ENCODE measurements around the gene C17orf50.

Gene C17orf50

DNA sequence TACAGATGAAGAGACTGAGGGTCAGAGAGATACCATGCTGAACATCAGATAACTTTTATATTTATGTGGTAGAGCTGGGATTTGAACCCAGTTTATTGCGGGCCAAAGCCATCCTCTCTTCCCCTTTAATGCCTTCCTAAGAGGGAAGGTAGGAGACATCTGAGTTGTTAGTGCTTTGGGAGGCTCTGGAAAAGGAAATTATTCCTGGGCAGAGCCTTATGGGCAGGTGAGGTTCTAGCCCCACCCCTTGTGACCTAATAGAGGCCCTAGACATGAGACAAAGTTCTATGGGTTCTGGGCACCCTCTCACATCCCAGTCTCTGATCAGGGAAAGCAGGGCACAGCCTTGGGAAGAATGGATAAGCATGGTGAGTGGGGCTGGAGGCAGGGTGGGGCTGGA lies at the start of gene C17orf50:
TSS of gene C17orf50 (plus strand) at position 301 of the 400 bp plus-strand sequence. CDS start at position 356, 55 bp downstream.
- DNase-seq (ENCODE audit: low spot score in 2 of 2) = no peak
- Histone ChIP-seq H3K4me3 (no peak within 1 kb of the TSS), H3K27me3 (ENCODE audit: low read depth) (no peaks in the 10 kb centered on the region), H3K4me1 (no peaks in the 10 kb centered on the region), H3K36me3 (replicated peaks) (no peaks in the 10 kb centered on the region), H3K9me3 (no peaks in the 10 kb centered on the region)
- in situ Hi-C loops (cut with MboI; ENCODE audit: low sequenced_read_pairs) = loop anchor here (5.0 kb wide), 1 partner anchor 47 kb away; the partner anchor contains the start of gene TAF15

DNA sequence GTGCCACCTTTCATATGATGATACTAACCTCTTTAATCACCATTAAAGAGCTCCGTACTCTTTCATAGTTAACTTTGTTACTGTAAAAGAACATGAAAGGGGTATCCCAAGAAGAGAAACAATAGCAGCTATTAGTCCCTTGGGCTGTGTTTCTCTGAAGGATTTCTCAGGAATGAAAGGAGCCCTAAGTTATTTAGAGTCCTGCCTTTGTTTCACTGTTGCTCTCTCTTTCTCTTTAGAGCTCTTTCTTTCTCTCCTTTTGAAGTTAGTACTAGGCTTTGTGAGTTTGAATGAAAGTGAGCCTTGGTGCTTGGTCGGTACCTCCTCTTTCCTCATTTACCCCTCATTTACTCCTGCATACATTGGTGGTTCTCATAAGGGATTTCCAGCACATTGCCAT lies 49.7 kb upstream of the C17orf50 start:
- Histone ChIP-seq H3K4me1 (no peaks in the 10 kb centered on the region), H3K4me3 (no peak overlapping the region), H3K36me3 (replicated peaks) (peaks cover 32% of the 10 kb centered on the region), H3K27me3 (ENCODE audit: low read depth) (no peaks in the 10 kb centered on the region), H3K9me3 (no peaks in the 10 kb centered on the region)
- no peak for DNase-seq (ENCODE audit: low spot score in 2 of 2)
- in situ Hi-C loops (cut with MboI; ENCODE audit: low sequenced_read_pairs) = no loop called here

DNA sequence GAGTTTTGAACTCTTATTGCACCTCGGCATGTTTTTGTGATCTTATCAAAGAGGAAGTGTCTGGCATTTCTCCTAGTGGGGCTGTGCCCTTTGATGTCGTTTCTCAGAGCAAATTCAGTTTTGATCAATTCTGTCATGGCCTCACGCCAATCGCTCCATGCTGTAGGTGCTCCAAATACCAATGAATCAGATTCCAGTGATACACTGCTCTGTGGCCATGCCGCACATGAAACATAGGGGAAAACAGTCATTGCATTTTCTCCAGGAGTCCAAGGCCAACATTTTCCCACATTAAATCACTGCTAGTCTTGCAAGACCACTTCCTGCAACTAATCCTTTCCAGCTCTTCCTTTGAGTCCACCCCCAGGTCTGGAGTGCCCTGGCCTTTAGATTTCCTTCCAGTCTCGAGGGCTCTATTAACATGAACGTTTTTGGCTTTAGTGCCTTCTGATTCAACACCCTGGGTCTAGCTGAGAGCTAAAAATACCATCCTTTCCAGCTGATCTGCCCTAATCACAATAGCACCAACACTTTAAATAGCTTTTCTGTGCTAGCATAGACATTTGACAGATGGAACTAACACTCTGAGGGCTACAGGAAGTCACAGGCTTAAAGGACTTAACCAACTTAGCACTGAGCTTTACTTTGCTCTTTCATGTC lies 47.5 kb upstream of the C17orf50 start:
- no peaks in the 10 kb centered on the region for H3K9me3 ChIP-seq
- DNase-seq (ENCODE audit: low spot score in 2 of 2) = no peak
- in situ Hi-C loops (cut with MboI; ENCODE audit: low sequenced_read_pairs) = no loop called here
- peaks cover 43% of the 10 kb centered on the region for H3K36me3 ChIP-seq (replicated peaks)
- H3K27me3 ChIP-seq (ENCODE audit: low read depth) = no peaks in the 10 kb centered on the region
- no peaks in the 10 kb centered on the region for H3K4me1 ChIP-seq
- no peak overlapping the region for H3K4me3 ChIP-seq

DNA sequence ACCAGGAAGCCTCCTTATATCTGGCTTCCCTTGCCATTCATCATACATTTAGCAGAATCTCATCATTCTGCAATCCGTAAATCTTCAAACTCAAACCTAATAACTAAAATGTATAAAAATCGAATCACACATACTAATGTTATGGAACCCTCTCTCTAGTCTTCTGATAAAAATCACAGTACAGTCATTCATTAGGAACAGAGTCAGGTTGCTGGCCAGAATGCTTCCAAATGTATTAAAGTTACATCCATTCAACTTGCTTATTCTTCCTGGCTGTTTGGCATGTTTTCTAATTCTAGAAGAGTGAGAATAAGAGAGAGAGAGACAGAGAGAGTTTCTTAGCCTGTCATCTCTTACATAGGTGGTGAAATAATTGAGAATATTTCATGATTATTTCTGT lies 45.7 kb upstream of the C17orf50 start:
- Histone ChIP-seq H3K27me3 (ENCODE audit: low read depth) (no peaks in the 10 kb centered on the region), H3K4me1 (no peaks in the 10 kb centered on the region), H3K36me3 (replicated peaks) (peaks cover 43% of the 10 kb centered on the region), H3K9me3 (no peaks in the 10 kb centered on the region), H3K4me3 (no peak overlapping the region)
- in situ Hi-C loops (cut with MboI; ENCODE audit: low sequenced_read_pairs) = no loop called here
- DNase-seq (ENCODE audit: low spot score in 2 of 2) = no peak

DNA sequence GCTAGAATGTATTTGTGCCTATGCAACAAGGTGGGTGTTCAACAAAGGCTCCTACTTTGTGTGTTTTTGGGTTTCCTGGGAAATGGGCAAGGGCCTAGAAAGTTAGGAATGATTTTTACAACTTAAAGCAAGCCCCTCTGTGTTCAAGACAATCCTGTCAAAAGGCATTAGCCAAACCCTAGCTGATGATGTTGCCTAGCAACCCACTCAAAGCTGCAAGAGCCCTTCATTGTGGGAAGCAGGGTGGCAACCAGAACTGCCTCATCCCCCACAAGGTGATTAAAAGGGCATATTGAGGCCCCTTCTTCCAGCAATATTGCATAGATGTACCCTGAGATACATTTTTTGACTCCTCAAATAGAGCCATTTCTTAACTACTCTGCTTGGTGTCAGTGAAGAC lies 45.3 kb upstream of the C17orf50 start:
- peaks cover 40% of the 10 kb centered on the region for H3K36me3 ChIP-seq (replicated peaks)
- no peaks in the 10 kb centered on the region for H3K27me3 ChIP-seq (ENCODE audit: low read depth)
- H3K4me1 ChIP-seq = no peaks in the 10 kb centered on the region
- no peak for DNase-seq (ENCODE audit: low spot score in 2 of 2)
- in situ Hi-C loops (cut with MboI; ENCODE audit: low sequenced_read_pairs) = no loop called here
- H3K9me3 ChIP-seq = no peaks in the 10 kb centered on the region
- no peak overlapping the region for H3K4me3 ChIP-seq

DNA sequence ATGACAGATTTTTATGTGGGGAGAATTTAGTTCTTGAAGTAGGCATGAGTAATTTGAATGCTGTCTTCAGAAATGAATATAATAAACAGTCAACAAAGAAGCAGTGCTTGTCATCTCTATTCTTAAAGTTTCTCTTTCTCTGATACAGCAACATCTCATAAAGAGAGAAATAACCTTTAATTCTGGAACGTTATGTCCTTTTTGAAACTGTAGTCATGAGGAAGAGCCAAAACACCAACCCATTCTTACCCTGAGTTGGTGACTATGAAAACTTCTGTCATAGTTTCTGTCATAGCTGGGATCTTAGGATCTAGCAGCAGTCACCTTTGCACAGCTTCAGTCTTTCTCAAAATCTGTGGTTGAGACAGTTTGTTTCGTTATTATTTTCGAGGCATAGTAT lies 44.5 kb upstream of the C17orf50 start:
- Histone ChIP-seq H3K36me3 (replicated peaks) (peaks cover 38% of the 10 kb centered on the region), H3K4me1 (no peaks in the 10 kb centered on the region), H3K4me3 (no peak overlapping the region), H3K27me3 (ENCODE audit: low read depth) (no peaks in the 10 kb centered on the region), H3K9me3 (no peaks in the 10 kb centered on the region)
- DNase-seq (ENCODE audit: low spot score in 2 of 2) = no peak
- in situ Hi-C loops (cut with MboI; ENCODE audit: low sequenced_read_pairs) = no loop called here

DNA sequence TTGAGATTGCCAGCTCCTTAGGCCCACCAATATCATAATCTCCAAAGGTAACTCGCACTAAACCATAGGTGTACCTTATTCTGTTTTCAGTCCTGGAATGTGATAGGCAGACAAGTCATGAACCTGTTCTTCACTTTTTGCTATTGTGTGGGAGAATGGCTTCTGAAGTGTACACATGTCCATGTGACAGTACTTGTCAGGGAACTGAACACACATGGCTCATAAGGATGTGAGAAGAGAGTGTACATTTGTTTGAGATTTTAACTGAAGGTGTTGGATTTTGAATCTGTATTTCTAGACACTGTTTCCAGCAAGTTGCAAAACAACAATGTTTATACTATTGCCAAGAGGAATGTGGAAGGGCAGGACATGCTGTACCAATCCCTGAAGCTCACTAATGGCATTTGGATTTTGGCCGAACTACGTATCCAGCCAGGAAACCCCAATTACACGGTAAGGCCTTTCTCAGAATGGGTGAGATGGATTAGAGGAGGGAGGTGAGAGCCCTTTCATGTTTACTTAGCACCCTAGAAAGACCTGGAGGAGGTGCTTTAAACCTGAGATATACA lies 43.7 kb upstream of the C17orf50 start:
- in situ Hi-C loops (cut with MboI; ENCODE audit: low sequenced_read_pairs) = no loop called here
- no peaks in the 10 kb centered on the region for H3K27me3 ChIP-seq (ENCODE audit: low read depth)
- H3K4me3 ChIP-seq = no peak overlapping the region
- DNase-seq (ENCODE audit: low spot score in 2 of 2) = no peak
- H3K36me3 ChIP-seq (replicated peaks) = peaks cover 46% of the 10 kb centered on the region
- H3K9me3 ChIP-seq = no peaks in the 10 kb centered on the region
- H3K4me1 ChIP-seq = no peaks in the 10 kb centered on the region

DNA sequence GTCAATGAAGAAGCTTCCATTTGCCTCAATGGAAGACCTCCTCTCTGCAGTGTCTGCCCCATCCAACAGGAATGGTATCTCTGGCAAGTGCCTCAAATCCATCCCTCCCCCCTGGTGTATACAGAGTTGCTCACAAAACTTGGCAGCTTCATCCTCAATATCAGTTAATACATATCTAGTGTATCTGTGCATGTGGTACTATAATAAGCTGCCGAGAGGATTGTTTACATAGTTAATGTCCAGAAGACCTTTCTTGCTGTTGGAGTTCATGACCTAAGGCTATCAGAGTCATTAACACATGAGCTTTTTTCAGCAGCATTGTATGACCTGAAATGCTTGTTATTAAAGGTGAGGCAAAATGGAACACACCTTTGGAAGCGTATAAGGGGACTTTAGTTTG lies 43.2 kb upstream of the C17orf50 start:
- peaks cover 48% of the 10 kb centered on the region for H3K36me3 ChIP-seq (replicated peaks)
- in situ Hi-C loops (cut with MboI; ENCODE audit: low sequenced_read_pairs) = no loop called here
- no peaks in the 10 kb centered on the region for H3K4me1 ChIP-seq

DNA sequence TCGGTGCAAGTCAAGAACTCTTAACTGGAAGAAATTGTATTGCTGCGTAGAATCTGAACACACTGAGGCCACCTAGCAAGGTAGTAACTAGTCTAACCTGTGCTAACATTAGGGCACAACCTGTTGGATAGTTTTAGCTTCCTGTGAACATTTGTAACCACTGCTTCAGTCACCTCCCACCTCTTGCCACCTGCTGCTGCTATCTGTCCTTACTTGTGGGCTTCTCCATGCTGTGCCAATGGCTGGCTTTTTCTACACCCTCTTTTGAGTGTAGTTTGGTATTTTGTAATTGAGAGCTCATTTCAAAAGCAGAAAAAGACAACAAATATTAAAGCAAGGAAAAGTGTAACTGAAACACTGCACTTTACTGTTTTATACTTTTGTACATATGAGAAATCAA lies 37.0 kb upstream of the C17orf50 start:
- in situ Hi-C loops (cut with MboI; ENCODE audit: low sequenced_read_pairs) = no loop called here
- Histone ChIP-seq H3K9me3 (no peaks in the 10 kb centered on the region), H3K27me3 (ENCODE audit: low read depth) (no peaks in the 10 kb centered on the region), H3K4me1 (peaks cover 9% of the 10 kb centered on the region), H3K36me3 (replicated peaks) (peaks cover 53% of the 10 kb centered on the region), H3K4me3 (no peak overlapping the region)
- no peak for DNase-seq (ENCODE audit: low spot score in 2 of 2)

More for the DNA sequence above, 43.2 kb upstream of the C17orf50 start:
- DNase-seq (ENCODE audit: low spot score in 2 of 2) = no peak
- no peaks in the 10 kb centered on the region for H3K27me3 ChIP-seq (ENCODE audit: low read depth)
- no peaks in the 10 kb centered on the region for H3K9me3 ChIP-seq
- H3K4me3 ChIP-seq = no peak overlapping the region

DNA sequence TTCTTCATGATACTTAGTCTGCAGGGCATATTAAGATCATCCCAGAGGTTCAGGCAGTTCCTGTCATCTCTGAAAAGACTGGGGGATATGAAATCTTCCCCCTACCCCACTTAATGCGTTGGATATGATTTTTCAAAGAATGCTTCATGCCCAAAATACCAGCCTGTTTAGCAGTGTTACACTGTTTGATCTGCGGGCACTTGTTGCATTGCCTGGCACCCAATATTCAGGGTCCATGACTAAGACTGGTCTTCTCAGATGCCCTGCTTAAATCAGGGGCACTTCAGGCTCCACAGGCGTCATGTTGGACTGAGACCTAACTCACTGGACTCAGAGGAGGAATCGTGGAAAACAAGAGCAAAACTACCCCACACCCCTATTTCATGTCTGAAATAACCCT lies 35.6 kb upstream of the C17orf50 start:
- in situ Hi-C loops (cut with MboI; ENCODE audit: low sequenced_read_pairs) = no loop called here
- DNase-seq (ENCODE audit: low spot score in 2 of 2) = no peak
- peaks cover 19% of the 10 kb centered on the region for H3K4me1 ChIP-seq
- H3K9me3 ChIP-seq = no peaks in the 10 kb centered on the region
- H3K36me3 ChIP-seq (replicated peaks) = peaks cover 45% of the 10 kb centered on the region
- H3K27me3 ChIP-seq (ENCODE audit: low read depth) = no peaks in the 10 kb centered on the region
- no peak overlapping the region for H3K4me3 ChIP-seq

DNA sequence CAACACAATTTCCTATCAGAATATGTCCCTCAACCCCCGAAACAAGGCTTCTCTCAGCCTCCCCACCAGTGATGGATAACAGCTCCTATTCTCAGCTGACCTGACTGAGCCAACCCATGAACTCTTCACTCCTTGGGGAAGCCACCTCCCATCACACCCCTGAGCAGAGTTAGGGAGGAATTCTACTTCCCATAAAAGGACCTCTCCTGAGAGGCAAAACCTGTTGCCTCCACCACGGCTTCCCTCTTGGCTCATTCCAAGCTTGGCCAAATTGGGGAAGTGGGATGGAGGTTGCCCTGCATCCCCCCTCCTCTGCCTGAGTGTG lies 34.9 kb upstream of the C17orf50 start:
- no peak for DNase-seq (ENCODE audit: low spot score in 2 of 2)
- Histone ChIP-seq H3K9me3 (no peaks in the 10 kb centered on the region), H3K36me3 (replicated peaks) (peaks cover 44% of the 10 kb centered on the region), H3K4me3 (no peak overlapping the region), H3K27me3 (ENCODE audit: low read depth) (no peaks in the 10 kb centered on the region), H3K4me1 (peaks cover 19% of the 10 kb centered on the region)
- in situ Hi-C loops (cut with MboI; ENCODE audit: low sequenced_read_pairs) = no loop called here

DNA sequence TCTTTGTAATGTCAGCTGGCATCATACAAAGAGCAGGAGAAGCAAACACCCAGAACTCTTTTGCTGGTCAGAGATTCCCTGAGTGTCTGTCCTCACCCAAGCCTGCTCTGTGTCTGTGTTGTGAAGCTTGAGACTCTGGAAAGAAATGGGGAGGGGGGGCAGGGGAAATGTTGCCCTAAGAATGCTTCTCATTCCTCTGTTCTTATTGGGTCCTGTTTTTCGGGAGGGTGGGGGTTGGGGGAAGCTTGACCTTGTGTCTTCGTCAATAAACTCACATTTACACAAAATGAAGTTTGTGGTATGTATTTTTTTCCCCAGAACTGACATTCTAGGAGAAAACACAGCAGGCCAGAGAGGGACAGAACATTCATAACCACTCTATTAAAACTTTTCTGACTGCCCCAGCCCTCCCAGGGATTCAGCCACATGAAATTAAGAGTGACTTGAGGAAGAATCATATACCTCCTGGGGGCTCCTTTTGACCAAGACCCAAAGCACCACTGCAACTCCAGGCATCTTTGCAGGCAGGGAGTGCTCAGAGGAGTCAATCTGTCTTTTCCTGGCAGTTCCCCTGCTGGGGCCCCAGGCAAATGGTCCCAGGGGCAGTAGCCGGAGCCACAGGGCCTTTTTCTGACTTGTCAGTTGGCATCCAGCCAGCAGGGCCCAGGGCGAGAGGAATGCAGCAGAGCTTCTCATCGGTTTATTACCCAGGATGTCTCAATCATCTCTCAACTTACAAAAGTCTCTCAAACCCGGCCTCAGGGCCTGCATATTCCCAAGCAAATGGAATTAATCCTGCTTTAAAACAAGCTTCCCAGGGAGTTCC lies 34.3 kb upstream of the C17orf50 start:
- DNase-seq (ENCODE audit: low spot score in 2 of 2) = peak; percentile 59 to 89
- Histone ChIP-seq H3K9me3 (no peaks in the 10 kb centered on the region), H3K27me3 (ENCODE audit: low read depth) (no peaks in the 10 kb centered on the region), H3K36me3 (replicated peaks) (peaks cover 38% of the 10 kb centered on the region), H3K4me3 (no peak overlapping the region), H3K4me1 (peaks cover 23% of the 10 kb centered on the region)
- in situ Hi-C loops (cut with MboI; ENCODE audit: low sequenced_read_pairs) = no loop called here

DNA sequence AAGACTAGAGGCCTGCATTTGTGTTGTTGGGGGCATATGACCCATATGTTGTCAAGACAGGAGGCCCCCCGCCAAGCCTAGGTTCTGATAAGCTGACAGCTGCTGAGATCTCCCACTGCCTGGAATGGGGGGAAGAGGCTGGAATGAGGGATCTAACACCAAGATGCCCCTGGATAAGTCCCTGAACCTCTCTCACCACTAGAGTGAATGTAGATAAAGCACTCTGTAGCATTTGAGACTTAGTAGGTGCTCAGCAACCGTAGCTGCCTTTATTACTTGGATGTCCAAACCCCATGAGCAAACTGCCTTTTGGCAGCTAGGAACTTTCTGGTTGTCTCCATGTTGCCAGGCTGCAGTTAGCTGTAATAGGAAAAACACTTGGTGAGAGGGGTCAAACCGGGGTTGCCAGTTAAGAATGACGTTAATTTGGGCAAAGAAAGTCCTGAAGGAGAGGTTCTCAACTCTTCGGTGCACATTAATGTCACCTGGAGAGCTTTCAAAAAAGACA lies 33.7 kb upstream of the C17orf50 start:
- no peak for DNase-seq (ENCODE audit: low spot score in 2 of 2)
- Histone ChIP-seq H3K27me3 (ENCODE audit: low read depth) (no peaks in the 10 kb centered on the region), H3K36me3 (replicated peaks) (peaks cover 32% of the 10 kb centered on the region), H3K4me1 (peaks cover 23% of the 10 kb centered on the region), H3K4me3 (no peak overlapping the region), H3K9me3 (no peaks in the 10 kb centered on the region)
- in situ Hi-C loops (cut with MboI; ENCODE audit: low sequenced_read_pairs) = no loop called here

DNA sequence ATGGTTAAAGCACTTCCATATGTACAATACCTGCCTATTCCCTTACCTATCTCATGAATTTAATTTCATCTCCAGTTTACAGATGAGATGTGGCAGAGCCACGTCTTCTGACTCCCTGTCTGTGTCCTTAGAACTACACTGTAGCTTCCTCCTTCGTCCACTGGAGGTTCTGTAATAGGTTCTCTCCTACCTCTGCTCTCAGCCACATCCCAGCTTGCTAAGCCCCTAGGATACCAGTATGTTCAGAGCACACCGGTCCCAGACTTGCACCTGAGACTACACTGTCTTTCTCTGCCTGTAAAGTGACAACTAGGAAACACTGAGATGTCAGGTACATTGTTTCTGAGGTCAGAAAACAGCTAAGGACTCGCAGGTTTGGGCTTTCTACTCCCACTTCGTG lies 33.1 kb upstream of the C17orf50 start:
- Histone ChIP-seq H3K9me3 (no peaks in the 10 kb centered on the region), H3K4me1 (peaks cover 23% of the 10 kb centered on the region), H3K27me3 (ENCODE audit: low read depth) (no peaks in the 10 kb centered on the region), H3K36me3 (replicated peaks) (peaks cover 28% of the 10 kb centered on the region), H3K4me3 (no peak overlapping the region)
- in situ Hi-C loops (cut with MboI; ENCODE audit: low sequenced_read_pairs) = no loop called here
- DNase-seq (ENCODE audit: low spot score in 2 of 2) = no peak

Measured in HAP-1 (cell line).